OCI-LY7 (cell line): ENCODE measurements around the gene RORC.

Experiments used
- EZH2phosphoT487 ChIP-seq: fragments of 200-600 bp; sonication (generic); IDR thresholded peaks from 2 replicates; pipeline ENCODE4 v1.6.1; 2018; ENCODE audit warnings: low read depth, borderline replicate concordance, mild to moderate bottlenecking, mixed run types, antibody characterized with exemption, low read length, moderate library complexity, mixed read lengths
- TF ChIP-seq, protein P1 (sequence below): fragments of 200-600 bp; sonication (generic); conservative IDR thresholded peaks from 2 replicates; pipeline ENCODE4 v1.5.1; 2014; ENCODE audit warnings: mild to moderate bottlenecking, antibody characterized with exemption, low read length, moderate library complexity, mixed read lengths

DNA sequence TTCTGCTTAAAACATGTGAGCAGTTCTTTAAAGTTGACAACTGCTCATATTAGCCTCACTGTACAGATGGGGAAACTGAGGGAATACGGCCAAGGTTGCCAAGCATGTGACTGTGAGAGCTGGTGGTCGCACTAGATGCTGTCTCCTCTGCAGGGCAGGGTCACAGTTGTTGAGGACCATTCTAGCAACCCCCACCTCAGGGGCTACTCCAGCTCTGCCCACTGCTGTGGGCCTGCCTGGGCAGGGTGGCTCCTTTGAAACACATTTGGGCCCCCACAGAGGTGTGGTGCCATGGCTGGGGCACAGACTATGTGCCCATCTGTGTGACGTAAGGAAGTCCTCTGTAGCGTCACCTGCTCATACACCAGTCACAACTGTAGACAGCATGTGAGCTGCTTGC, 21.1 kb upstream of the RORC start:
- TF ChIP-seq, protein P1, sequence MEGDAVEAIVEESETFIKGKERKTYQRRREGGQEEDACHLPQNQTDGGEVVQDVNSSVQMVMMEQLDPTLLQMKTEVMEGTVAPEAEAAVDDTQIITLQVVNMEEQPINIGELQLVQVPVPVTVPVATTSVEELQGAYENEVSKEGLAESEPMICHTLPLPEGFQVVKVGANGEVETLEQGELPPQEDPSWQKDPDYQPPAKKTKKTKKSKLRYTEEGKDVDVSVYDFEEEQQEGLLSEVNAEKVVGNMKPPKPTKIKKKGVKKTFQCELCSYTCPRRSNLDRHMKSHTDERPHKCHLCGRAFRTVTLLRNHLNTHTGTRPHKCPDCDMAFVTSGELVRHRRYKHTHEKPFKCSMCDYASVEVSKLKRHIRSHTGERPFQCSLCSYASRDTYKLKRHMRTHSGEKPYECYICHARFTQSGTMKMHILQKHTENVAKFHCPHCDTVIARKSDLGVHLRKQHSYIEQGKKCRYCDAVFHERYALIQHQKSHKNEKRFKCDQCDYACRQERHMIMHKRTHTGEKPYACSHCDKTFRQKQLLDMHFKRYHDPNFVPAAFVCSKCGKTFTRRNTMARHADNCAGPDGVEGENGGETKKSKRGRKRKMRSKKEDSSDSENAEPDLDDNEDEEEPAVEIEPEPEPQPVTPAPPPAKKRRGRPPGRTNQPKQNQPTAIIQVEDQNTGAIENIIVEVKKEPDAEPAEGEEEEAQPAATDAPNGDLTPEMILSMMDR, result no peak
- TF ChIP-seq EZH2phosphoT487, result no peak
